Measurements from ENCODE around the gene EFNA2.
A peak's percentile ranks its signal among the peaks of the same experiment; 100 is the strongest.

EFNA2 gene

GRCh38 chr19:1277061-1277460 is 8.6 kb upstream of the EFNA2 start:
- Histone ChIP-seq H3K18ac (ENCODE audit: low read length) (no peak overlapping the region), H3K36me3 (replicated peaks in 1 of 2; ENCODE audit: control insufficient read depth in 2 of 2, insufficient read depth in 2 of 2, low read length in 2 of 2) (peaks cover 39 to 55% of the 10 kb centered on the region in 2 donors), H3K9me3 (replicated peaks in 1 of 2; ENCODE audit: control insufficient read depth in 2 of 2, insufficient read depth in 1 of 2, low read depth in 1 of 2, low read length in 2 of 2) (no peaks in the 10 kb centered on the region), H4K8ac (ENCODE audit: low read depth, low read length) (no peak overlapping the region), H3K27me3 (ENCODE audit: control insufficient read depth in 3 of 3, insufficient read depth in 3 of 3, low read depth in 1 of 3, low read length in 3 of 3) (no peaks in the 10 kb centered on the region), H2AK5ac (ENCODE audit: low read depth, low read length) (peak overlapping the region; percentile 43), H2AFZ (ENCODE audit: low read length) (no peak overlapping the region), H3K4ac (ENCODE audit: low read length) (no peak overlapping the region), H3K14ac (ENCODE audit: low read length) (no peak overlapping the region), H3K27ac (replicated peaks; ENCODE audit: low read length) (no peak overlapping the region), H2BK5ac (ENCODE audit: low read length) (no peak overlapping the region), H2BK15ac (ENCODE audit: low read length) (no peak overlapping the region), H3K9ac (ENCODE audit: low read depth, low read length, poor library complexity) (no peak overlapping the region), H3K4me3 (ENCODE audit: low read length in 2 of 2) (peak overlapping the region in 1 of 2 donors; percentile 6), H3K4me2 (ENCODE audit: insufficient read depth, low read length, poor library complexity, severe bottlenecking) (no peak overlapping the region), H2BK12ac (ENCODE audit: low read length) (no peak overlapping the region), H3K79me1 (ENCODE audit: low read depth, low read length) (peaks cover 10% of the 10 kb centered on the region), H2BK120ac (ENCODE audit: low read depth, low read length) (no peak overlapping the region), H4K91ac (ENCODE audit: low read depth, low read length, poor library complexity) (no peak overlapping the region), H3K4me1 (ENCODE audit: control insufficient read depth in 2 of 2, insufficient read depth in 1 of 2, low read depth in 1 of 2, low read length in 2 of 2) (peaks cover 12 to 14% of the 10 kb centered on the region in 2 donors), H3K23ac (ENCODE audit: low read depth, low read length, poor library complexity) (no peak overlapping the region)
- no CpG with 5 or more reads among the region's 15 CpGs for WGBS, 2 donors (ENCODE audit: extremely low coverage in 2 of 2, insufficient read length in 2 of 2, insufficient replicate concordance in 1 of 2)
- no peak for DNase-seq (ENCODE audit: low spot score)

GRCh38 chr19:1278074-1278473 is 7.6 kb upstream of the EFNA2 start:
- Histone ChIP-seq H3K27me3 (ENCODE audit: control insufficient read depth in 3 of 3, insufficient read depth in 3 of 3, low read depth in 1 of 3, low read length in 3 of 3) (no peaks in the 10 kb centered on the region), H4K91ac (ENCODE audit: low read depth, low read length, poor library complexity) (no peak overlapping the region), H3K4me1 (ENCODE audit: control insufficient read depth in 2 of 2, insufficient read depth in 1 of 2, low read depth in 1 of 2, low read length in 2 of 2) (peaks cover 11 to 15% of the 10 kb centered on the region in 2 donors), H4K8ac (ENCODE audit: low read depth, low read length) (no peak overlapping the region), H2BK15ac (ENCODE audit: low read length) (no peak overlapping the region), H3K4me3 (ENCODE audit: low read length in 2 of 2) (no peak overlapping the region), H3K14ac (ENCODE audit: low read length) (no peak overlapping the region), H3K79me1 (ENCODE audit: low read depth, low read length) (peaks cover 9% of the 10 kb centered on the region), H2BK5ac (ENCODE audit: low read length) (no peak overlapping the region), H3K4ac (ENCODE audit: low read length) (no peak overlapping the region), H3K4me2 (ENCODE audit: insufficient read depth, low read length, poor library complexity, severe bottlenecking) (no peak overlapping the region), H2AK5ac (ENCODE audit: low read depth, low read length) (peak overlapping the region; percentile 84), H2BK120ac (ENCODE audit: low read depth, low read length) (no peak overlapping the region), H3K36me3 (replicated peaks in 1 of 2; ENCODE audit: control insufficient read depth in 2 of 2, insufficient read depth in 2 of 2, low read length in 2 of 2) (peaks cover 31 to 45% of the 10 kb centered on the region in 2 donors), H2AFZ (ENCODE audit: low read length) (no peak overlapping the region), H2BK12ac (ENCODE audit: low read length) (no peak overlapping the region), H3K23ac (ENCODE audit: low read depth, low read length, poor library complexity) (no peak overlapping the region), H3K18ac (ENCODE audit: low read length) (no peak overlapping the region), H3K9ac (ENCODE audit: low read depth, low read length, poor library complexity) (peak overlapping the region; percentile 21), H3K27ac (replicated peaks; ENCODE audit: low read length) (no peak overlapping the region), H3K9me3 (replicated peaks in 1 of 2; ENCODE audit: control insufficient read depth in 2 of 2, insufficient read depth in 1 of 2, low read depth in 1 of 2, low read length in 2 of 2) (no peaks in the 10 kb centered on the region)
- no CpG with 5 or more reads among the region's 12 CpGs for WGBS, 2 donors (ENCODE audit: extremely low coverage in 2 of 2, insufficient read length in 2 of 2, insufficient replicate concordance in 1 of 2)
- no peak for DNase-seq (ENCODE audit: low spot score)

- Histone ChIP-seq H2BK120ac (ENCODE audit: low read depth, low read length) (no peak overlapping the region), H3K9me3 (replicated peaks in 1 of 2; ENCODE audit: control insufficient read depth in 2 of 2, insufficient read depth in 1 of 2, low read depth in 1 of 2, low read length in 2 of 2) (no peaks in the 10 kb centered on the region), H3K27ac (replicated peaks; ENCODE audit: low read length) (no peak overlapping the region), H3K27me3 (ENCODE audit: control insufficient read depth in 3 of 3, insufficient read depth in 3 of 3, low read depth in 1 of 3, low read length in 3 of 3) (no peaks in the 10 kb centered on the region), H3K79me1 (ENCODE audit: low read depth, low read length) (peaks cover 6% of the 10 kb centered on the region), H4K8ac (ENCODE audit: low read depth, low read length) (no peak overlapping the region), H2AK5ac (ENCODE audit: low read depth, low read length) (peak overlapping the region; percentile 84), H3K4me3 (ENCODE audit: low read length in 2 of 2) (no peak overlapping the region), H3K9ac (ENCODE audit: low read depth, low read length, poor library complexity) (no peak overlapping the region), H3K18ac (ENCODE audit: low read length) (no peak overlapping the region), H2BK12ac (ENCODE audit: low read length) (no peak overlapping the region), H3K36me3 (replicated peaks in 1 of 2; ENCODE audit: control insufficient read depth in 2 of 2, insufficient read depth in 2 of 2, low read length in 2 of 2) (peaks cover 21 to 36% of the 10 kb centered on the region in 2 donors), H2BK5ac (ENCODE audit: low read length) (peak overlapping the region; percentile 71), H3K4ac (ENCODE audit: low read length) (no peak overlapping the region), H3K23ac (ENCODE audit: low read depth, low read length, poor library complexity) (no peak overlapping the region), H3K14ac (ENCODE audit: low read length) (no peak overlapping the region), H3K4me1 (ENCODE audit: control insufficient read depth in 2 of 2, insufficient read depth in 1 of 2, low read depth in 1 of 2, low read length in 2 of 2) (peaks cover 12 to 24% of the 10 kb centered on the region in 2 donors), H2AFZ (ENCODE audit: low read length) (no peak overlapping the region), H4K91ac (ENCODE audit: low read depth, low read length, poor library complexity) (no peak overlapping the region), H3K4me2 (ENCODE audit: insufficient read depth, low read length, poor library complexity, severe bottlenecking) (no peak overlapping the region), H2BK15ac (ENCODE audit: low read length) (peak overlapping the region; percentile 63)
- WGBS, 2 donors (ENCODE audit: extremely low coverage in 2 of 2, insufficient read length in 2 of 2, insufficient replicate concordance in 1 of 2), result no CpG with 5 or more reads among the region's 25 CpGs
- DNase-seq (ENCODE audit: low spot score), result no peak
Observed at GRCh38 chr19:1278713-1279660, 6.7 kb upstream of the EFNA2 start.

- peak overlapping the region; percentile 82 for H2AK5ac ChIP-seq (ENCODE audit: low read depth, low read length)
Observed at GRCh38 chr19:1279782-1280341, 5.8 kb upstream of the EFNA2 start.

More at GRCh38 chr19:1279782-1280341, 5.8 kb upstream of the EFNA2 start:
- peak overlapping the region; percentile 57 for H3K23ac ChIP-seq (ENCODE audit: low read depth, low read length, poor library complexity)
- H2BK15ac ChIP-seq (ENCODE audit: low read length), result peak overlapping the region; percentile 63
- H3K4me1 ChIP-seq (ENCODE audit: control insufficient read depth in 2 of 2, insufficient read depth in 1 of 2, low read depth in 1 of 2, low read length in 2 of 2), result peaks cover 9 to 25% of the 10 kb centered on the region in 2 donors
- no peak overlapping the region for H3K4me3 ChIP-seq (ENCODE audit: low read length in 2 of 2)
- no peak overlapping the region for H2AFZ ChIP-seq (ENCODE audit: low read length)
- peak; percentile 84 for DNase-seq (ENCODE audit: low spot score)
- peak overlapping the region; percentile 93 for H3K18ac ChIP-seq (ENCODE audit: low read length)
- H3K27me3 ChIP-seq (ENCODE audit: control insufficient read depth in 3 of 3, insufficient read depth in 3 of 3, low read depth in 1 of 3, low read length in 3 of 3), result peaks cover 0 to 5% (median 0%) of the 10 kb centered on the region in 3 experiments
- H3K4me2 ChIP-seq (ENCODE audit: insufficient read depth, low read length, poor library complexity, severe bottlenecking), result no peak overlapping the region
- no peak overlapping the region for H3K4ac ChIP-seq (ENCODE audit: low read length)
- H3K27ac ChIP-seq (replicated peaks; ENCODE audit: low read length), result peak overlapping the region; percentile 16
- H3K9ac ChIP-seq (ENCODE audit: low read depth, low read length, poor library complexity), result peak overlapping the region; percentile 74
- H4K91ac ChIP-seq (ENCODE audit: low read depth, low read length, poor library complexity), result no peak overlapping the region
- H2BK120ac ChIP-seq (ENCODE audit: low read depth, low read length), result peak overlapping the region; percentile 67
- WGBS, 2 donors (ENCODE audit: extremely low coverage in 2 of 2, insufficient read length in 2 of 2, insufficient replicate concordance in 1 of 2), result no CpG with 5 or more reads among the region's 10 CpGs
- H4K8ac ChIP-seq (ENCODE audit: low read depth, low read length), result no peak overlapping the region
- H3K36me3 ChIP-seq (replicated peaks in 1 of 2; ENCODE audit: control insufficient read depth in 2 of 2, insufficient read depth in 2 of 2, low read length in 2 of 2), result peaks cover 13 to 27% of the 10 kb centered on the region in 2 donors
- peak overlapping the region; percentile 71 for H2BK5ac ChIP-seq (ENCODE audit: low read length)
- peak overlapping the region; percentile 63 for H2BK12ac ChIP-seq (ENCODE audit: low read length)
- no peaks in the 10 kb centered on the region for H3K9me3 ChIP-seq (replicated peaks in 1 of 2; ENCODE audit: control insufficient read depth in 2 of 2, insufficient read depth in 1 of 2, low read depth in 1 of 2, low read length in 2 of 2)
- peaks cover 6% of the 10 kb centered on the region for H3K79me1 ChIP-seq (ENCODE audit: low read depth, low read length)
- H3K14ac ChIP-seq (ENCODE audit: low read length), result no peak overlapping the region

Data from neuronal stem cell (in vitro differentiated cells).